Parathyroid adenoma (tissue), 2 donors: ENCODE results near the gene SLC22A24.

ENCODE experiments used
- H2AFZ ChIP-seq: fragments of 300-600 bp; sonication (generic); one replicate; pipeline ENCODE4 v1.7.0; 2017; ENCODE audit warnings: antibody characterized with exemption, mild to moderate bottlenecking
- H3K27ac ChIP-seq: fragments of 300-600 bp; sonication (generic); one replicate; pipeline ENCODE4 v1.7.0; 2017
- H3K27me3 ChIP-seq: fragments of 300-600 bp; sonication (generic); one replicate; pipeline ENCODE4 v1.7.0; 2017; ENCODE audit warnings: low read length; ENCODE audit not compliant: control insufficient read depth, insufficient read depth
- H3K36me3 ChIP-seq: fragments of 300-600 bp; sonication (generic); one replicate; pipeline ENCODE4 v1.7.0; 2017; ENCODE audit warnings: low read length; ENCODE audit not compliant: control insufficient read depth, insufficient read depth
- H3K4me1 ChIP-seq: fragments of 300-600 bp; sonication (generic); one replicate; pipeline ENCODE4 v1.7.0; 2017; ENCODE audit warnings: control low read depth
- H3K4me2 ChIP-seq: fragments of 300-600 bp; sonication (generic); one replicate; pipeline ENCODE4 v1.7.0; 2017; ENCODE audit warnings: low read length
- H3K4me3 ChIP-seq: fragments of 300-600 bp; sonication (generic); one replicate; pipeline ENCODE4 v1.7.0; 2017; ENCODE audit warnings: low read depth, low read length
- H3K79me2 ChIP-seq: fragments of 300-600 bp; sonication (generic); one replicate; pipeline ENCODE4 v1.7.0; 2017; ENCODE audit warnings: control low read depth
- H3K9ac ChIP-seq: fragments of 300-600 bp; sonication (generic); one replicate; pipeline ENCODE4 v1.7.0; 2017; ENCODE audit warnings: mild to moderate bottlenecking
- H3K9me3 ChIP-seq: fragments of 300-600 bp; sonication (generic); one replicate; pipeline ENCODE4 v1.7.0; 2017; ENCODE audit warnings: low read length; ENCODE audit not compliant: control insufficient read depth
- TF ChIP-seq, protein P1 (sequence below): fragments of 300-600 bp; sonication (generic); IDR thresholded peaks from one replicate; pipeline ENCODE4 v1.7.0; 2017; ENCODE audit warnings: antibody characterized with exemption, mild to moderate bottlenecking
- donor health status: primary hyperparathyroidism.

SLC22A24 gene

DNA sequence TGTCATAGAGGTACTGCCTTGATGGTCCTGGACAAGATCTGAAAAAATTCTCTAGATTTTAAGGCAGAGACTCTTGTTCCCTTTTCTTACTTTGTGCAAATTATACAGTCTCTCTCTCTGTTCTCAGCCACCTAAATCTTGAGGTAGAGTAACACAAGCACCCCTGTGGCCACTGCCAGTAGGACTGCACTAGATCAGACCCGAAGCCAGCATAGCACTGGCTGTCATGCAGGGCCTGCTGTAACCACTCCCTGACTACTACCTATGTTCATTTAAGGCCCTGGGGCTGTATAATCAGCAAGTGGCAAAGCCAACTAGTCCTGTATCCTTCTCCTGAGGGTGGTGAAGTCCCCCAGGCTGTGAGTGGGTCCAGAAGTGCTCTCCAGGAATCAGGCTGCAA is 11.8 kb upstream of the SLC22A24 start:
- H3K36me3 ChIP-seq: no peaks in the 10 kb centered on the region
- no peak overlapping the region for H3K9ac ChIP-seq
- H3K9me3 ChIP-seq: no peaks in the 10 kb centered on the region
- H3K4me1 ChIP-seq: no peaks in the 10 kb centered on the region
- no peak overlapping the region for H3K27ac ChIP-seq
- H3K4me3 ChIP-seq: no peak overlapping the region
- no peaks in the 10 kb centered on the region for H3K27me3 ChIP-seq
- no peak overlapping the region for H2AFZ ChIP-seq
- no peaks in the 10 kb centered on the region for H3K79me2 ChIP-seq
- H3K4me2 ChIP-seq: no peak overlapping the region
- TF ChIP-seq, protein P1, sequence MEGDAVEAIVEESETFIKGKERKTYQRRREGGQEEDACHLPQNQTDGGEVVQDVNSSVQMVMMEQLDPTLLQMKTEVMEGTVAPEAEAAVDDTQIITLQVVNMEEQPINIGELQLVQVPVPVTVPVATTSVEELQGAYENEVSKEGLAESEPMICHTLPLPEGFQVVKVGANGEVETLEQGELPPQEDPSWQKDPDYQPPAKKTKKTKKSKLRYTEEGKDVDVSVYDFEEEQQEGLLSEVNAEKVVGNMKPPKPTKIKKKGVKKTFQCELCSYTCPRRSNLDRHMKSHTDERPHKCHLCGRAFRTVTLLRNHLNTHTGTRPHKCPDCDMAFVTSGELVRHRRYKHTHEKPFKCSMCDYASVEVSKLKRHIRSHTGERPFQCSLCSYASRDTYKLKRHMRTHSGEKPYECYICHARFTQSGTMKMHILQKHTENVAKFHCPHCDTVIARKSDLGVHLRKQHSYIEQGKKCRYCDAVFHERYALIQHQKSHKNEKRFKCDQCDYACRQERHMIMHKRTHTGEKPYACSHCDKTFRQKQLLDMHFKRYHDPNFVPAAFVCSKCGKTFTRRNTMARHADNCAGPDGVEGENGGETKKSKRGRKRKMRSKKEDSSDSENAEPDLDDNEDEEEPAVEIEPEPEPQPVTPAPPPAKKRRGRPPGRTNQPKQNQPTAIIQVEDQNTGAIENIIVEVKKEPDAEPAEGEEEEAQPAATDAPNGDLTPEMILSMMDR: no peak

DNA sequence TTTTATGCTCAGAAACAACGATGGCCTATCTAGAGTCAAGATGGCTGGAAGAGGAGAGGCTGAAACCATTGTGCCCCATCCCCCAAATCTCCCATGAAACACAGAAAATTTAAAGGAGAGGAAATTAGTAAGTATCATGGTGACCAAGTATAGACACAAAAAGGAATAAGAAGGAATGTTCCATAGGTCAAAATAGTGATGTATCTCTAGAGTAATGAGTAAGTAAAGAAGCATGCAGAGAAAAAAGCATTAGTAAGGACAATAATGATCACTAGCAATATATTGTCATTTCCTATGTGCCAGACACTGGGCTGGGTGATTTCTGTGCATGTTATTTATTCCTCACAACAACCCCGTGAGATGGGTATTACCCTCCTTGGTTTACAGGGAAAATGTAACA is 2.6 kb upstream of the SLC22A24 start:
- H3K4me3 ChIP-seq: no peak overlapping the region
- H3K27ac ChIP-seq: no peak overlapping the region
- H3K4me2 ChIP-seq: no peak overlapping the region
- H3K9ac ChIP-seq: no peak overlapping the region
- no peaks in the 10 kb centered on the region for H3K27me3 ChIP-seq
- TF ChIP-seq, protein P1: no peak
- no peaks in the 10 kb centered on the region for H3K36me3 ChIP-seq
- no peak overlapping the region for H2AFZ ChIP-seq
- no peaks in the 10 kb centered on the region for H3K79me2 ChIP-seq
- no peaks in the 10 kb centered on the region for H3K9me3 ChIP-seq
- no peaks in the 10 kb centered on the region for H3K4me1 ChIP-seq

DNA sequence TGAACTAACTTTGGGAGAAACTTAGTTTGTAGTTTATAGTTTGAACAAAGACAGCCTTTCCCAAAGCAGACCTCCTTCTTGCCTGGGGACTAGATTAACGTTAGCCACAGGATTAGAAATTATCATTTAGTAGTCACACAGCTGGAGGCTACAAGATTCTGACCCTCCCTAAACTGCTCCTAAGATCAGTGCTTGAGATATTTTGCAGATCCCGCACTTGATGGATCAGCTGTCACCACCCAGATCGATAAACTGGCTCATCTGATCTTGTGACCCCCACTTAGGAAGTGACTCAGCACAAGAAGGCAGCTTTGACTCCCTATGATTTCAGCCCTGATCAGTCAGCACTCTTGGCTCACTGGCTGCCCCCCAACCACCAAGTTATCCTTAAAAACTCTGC is 1.6 kb downstream of the SLC22A24 start:
- Histone ChIP-seq H3K27me3 (no peaks in the 10 kb centered on the region), H3K79me2 (no peaks in the 10 kb centered on the region), H3K9ac (no peak overlapping the region), H3K9me3 (no peaks in the 10 kb centered on the region), H3K4me1 (no peaks in the 10 kb centered on the region), H3K36me3 (no peaks in the 10 kb centered on the region), H3K4me2 (no peak overlapping the region), H3K4me3 (no peak overlapping the region), H2AFZ (no peak overlapping the region), H3K27ac (no peak overlapping the region)
- TF ChIP-seq, protein P1: no peak

DNA sequence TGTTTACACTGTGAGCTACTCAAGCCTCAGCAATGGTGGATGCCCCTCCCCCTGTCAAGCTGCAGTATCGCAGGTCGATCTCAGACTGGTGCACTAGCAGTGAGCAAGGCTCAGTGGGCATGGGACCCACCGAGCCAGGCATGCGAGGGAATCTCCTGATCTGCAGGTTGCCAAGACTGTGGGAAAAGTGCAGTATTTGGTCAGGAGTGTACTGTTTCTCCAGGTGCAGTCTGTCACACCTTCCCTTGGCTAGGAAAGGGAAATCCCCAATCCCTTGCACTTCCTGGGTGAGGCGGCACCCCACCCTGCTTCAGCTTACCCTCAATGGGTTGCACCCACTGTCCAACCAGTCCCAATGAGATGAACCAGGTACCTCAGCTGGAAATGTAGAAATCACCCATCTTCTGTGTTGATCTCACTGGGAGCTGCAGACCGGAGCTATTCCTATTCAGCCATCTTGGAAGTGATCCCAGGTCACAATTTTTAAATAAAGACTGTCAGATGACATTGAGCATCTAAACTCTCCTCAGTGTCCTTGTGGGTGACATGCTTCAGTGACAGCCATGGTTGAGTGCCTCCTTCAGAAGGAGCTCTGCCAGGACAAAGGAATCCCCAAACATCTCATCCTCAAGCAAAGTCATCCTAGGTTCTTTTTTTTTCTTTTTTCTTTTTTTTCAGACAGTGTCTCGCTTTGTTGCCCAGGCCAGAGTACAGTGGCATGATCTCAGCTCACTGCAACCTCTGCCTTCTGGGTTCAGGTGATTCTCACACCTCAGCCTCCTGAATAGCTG is 10.8 kb downstream of the SLC22A24 start:
- peak overlapping the region; percentile 53 for H2AFZ ChIP-seq
- H3K27me3 ChIP-seq: no peaks in the 10 kb centered on the region
- H3K4me1 ChIP-seq: no peaks in the 10 kb centered on the region
- H3K4me3 ChIP-seq: no peak overlapping the region
- TF ChIP-seq, protein P1: no peak
- no peak overlapping the region for H3K4me2 ChIP-seq
- no peaks in the 10 kb centered on the region for H3K9me3 ChIP-seq
- H3K36me3 ChIP-seq: no peaks in the 10 kb centered on the region
- no peak overlapping the region for H3K9ac ChIP-seq
- H3K27ac ChIP-seq: no peak overlapping the region
- H3K79me2 ChIP-seq: no peaks in the 10 kb centered on the region

DNA sequence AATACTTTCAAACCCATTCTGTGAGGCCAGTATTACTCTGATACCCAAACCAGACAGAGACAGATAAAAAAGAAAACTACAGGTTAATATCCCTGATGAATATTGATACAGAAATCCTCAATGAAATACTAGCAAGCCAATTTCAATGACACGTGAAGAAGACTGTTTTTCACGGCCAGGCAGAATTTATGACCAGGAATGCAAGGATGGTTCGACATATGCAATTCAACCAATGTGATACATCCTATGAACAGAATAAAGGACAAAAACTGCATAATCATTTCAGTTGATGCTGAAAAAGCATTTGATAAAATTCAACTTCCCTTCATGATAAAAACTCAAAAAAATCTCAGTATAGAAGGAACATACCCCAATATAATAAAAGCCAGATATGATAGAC is 44.5 kb downstream of the SLC22A24 start:
- no peaks in the 10 kb centered on the region for H3K9me3 ChIP-seq
- no peak overlapping the region for H3K27ac ChIP-seq
- TF ChIP-seq, protein P1: no peak
- no peaks in the 10 kb centered on the region for H3K4me1 ChIP-seq
- H3K4me3 ChIP-seq: no peak overlapping the region
- no peak overlapping the region for H2AFZ ChIP-seq
- no peak overlapping the region for H3K9ac ChIP-seq
- no peaks in the 10 kb centered on the region for H3K79me2 ChIP-seq
- H3K27me3 ChIP-seq: no peaks in the 10 kb centered on the region
- H3K36me3 ChIP-seq: no peaks in the 10 kb centered on the region
- no peak overlapping the region for H3K4me2 ChIP-seq
